HG02938 (cell line): ENCODE measurements around the gene ELFN1.
"Not testable (repeated sequence)": the region's sequence is repeated elsewhere in the genome, so short reads cannot be mapped to it uniquely, and the experiment has no call there.

ENCODE experiments used
- ATAC-seq: cut with Tn5 transposase; IDR thresholded peaks from one replicate; pipeline ENCODE4 v1.9.1; 2021; ENCODE audit warnings: mild to moderate bottlenecking, moderate library complexity; ENCODE audit not compliant: unreplicated experiment

Gene ELFN1

DNA sequence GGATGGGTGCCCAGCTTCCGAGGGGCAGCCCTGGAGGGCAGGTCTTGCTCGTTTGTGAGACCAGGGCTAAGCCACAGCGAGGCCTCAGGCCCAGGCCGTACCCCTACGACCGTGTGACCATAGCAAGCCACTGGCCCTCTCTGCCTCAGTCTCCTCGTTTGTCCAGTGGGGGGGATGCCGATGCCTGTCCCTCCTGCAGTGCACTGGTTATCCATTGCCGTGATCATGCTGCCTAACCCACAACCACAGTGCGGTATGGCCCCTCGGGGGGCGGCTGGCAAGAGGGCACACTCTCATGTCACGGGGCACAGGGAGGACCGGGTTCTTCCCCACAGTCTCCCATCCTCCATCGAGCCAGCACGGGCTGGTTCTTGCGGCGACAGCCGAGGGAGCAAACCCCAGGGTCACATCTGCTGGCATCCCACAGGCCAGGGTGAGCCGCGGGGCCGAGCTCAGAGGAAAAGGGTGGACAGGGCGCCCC is 80.5 kb downstream of the ELFN1 start:
- ATAC-seq = no peak

DNA sequence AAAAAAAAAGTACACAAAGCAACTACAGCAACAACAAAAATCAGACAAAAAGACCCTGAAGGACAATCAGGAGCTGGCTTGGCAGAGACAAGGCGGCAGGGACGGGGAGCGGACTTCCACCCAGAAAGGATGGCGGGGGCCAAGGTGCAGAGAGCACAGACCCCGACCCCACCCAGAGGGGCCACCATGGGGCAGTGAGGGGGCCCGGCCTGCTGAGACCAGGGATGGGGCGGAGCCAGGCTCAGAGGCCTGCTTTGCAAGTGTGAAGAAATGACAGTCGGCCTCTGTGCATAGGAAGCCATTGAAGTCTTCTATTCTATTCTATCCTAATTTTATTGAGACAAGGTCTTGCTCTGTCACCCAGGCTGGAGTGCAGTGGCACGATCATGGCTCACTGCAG is 82.0 kb downstream of the ELFN1 start:
- ATAC-seq = no peak

DNA sequence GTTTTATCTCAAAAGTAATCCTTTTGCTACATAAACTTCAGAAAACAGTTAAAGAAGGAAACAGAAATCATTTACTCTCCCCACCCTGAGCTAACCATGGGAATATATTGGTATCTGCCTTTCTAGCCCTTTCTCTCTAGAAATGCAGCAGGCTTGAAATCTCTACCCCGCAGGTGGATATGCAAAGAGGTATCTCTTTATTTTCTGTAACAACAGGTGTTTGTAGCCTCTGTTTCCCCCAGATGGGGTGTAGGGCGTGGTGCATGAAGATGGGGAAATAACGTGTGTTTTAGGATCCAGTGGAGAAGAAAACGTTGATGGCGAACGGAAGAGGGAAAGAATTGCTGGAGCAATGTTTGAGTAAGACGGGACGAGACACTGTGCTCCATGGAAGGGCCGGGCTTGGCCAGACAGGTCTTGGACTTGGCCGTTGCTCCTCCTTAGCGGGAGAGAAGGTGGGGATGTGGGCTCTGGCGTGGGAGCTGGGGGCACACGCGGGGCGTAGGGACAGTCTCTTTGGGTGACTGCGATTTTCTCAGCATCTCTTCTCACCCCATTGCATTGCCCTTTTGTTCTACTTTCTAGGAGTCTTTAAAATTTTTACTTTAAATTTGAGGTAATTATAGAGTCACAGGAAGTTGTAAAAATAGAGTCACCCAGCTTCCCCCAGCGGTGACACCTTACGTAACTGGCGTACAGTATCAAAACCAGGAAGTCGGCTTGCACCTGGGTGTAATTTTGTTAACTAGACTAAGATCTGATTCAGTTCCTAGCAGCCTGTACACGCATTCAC is 82.9 kb downstream of the ELFN1 start:
- no peak for ATAC-seq

DNA sequence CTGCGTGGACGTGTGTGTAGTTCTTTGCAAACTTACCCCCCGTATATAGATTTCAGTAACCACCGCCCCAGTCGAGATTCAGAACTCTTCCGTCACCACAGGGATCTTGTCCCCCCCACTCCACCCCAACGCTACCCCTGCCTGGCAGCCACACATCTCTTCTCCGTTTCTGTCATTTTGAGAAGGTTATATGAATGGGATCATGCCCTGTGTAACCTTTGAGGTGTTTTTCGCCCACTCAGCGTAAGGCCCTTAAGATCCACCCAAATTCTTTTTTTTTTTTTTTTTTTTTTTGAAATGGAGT is 83.4 kb downstream of the ELFN1 start:
- ATAC-seq = no peak

DNA sequence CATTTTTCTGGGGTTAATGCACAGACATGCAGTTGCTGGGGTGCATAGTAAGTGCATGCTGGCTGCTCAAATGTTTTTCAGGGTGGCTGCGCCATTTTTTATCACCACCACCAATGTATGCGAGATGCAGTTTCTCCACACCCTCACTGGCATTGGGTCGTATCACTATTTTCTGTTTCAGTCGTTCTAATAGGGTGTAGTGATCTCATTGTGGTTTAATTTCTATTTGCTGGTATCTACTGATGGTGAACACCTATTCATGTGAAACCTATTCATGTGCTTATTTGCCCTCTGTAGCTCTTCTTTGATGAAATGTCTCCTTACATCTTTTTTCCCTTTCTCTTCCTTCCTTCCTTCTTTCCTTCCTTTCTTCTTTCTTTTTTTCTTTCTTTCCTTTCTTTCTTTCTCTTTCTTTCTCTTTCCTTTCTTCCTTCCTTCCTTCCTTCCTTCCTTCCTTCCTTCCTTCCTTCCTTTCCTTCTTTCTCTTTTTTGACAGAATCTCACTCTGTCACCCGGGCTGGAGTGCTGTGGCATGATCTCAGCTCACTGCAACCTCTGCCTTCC is 84.3 kb downstream of the ELFN1 start:
- ATAC-seq = no peak

DNA sequence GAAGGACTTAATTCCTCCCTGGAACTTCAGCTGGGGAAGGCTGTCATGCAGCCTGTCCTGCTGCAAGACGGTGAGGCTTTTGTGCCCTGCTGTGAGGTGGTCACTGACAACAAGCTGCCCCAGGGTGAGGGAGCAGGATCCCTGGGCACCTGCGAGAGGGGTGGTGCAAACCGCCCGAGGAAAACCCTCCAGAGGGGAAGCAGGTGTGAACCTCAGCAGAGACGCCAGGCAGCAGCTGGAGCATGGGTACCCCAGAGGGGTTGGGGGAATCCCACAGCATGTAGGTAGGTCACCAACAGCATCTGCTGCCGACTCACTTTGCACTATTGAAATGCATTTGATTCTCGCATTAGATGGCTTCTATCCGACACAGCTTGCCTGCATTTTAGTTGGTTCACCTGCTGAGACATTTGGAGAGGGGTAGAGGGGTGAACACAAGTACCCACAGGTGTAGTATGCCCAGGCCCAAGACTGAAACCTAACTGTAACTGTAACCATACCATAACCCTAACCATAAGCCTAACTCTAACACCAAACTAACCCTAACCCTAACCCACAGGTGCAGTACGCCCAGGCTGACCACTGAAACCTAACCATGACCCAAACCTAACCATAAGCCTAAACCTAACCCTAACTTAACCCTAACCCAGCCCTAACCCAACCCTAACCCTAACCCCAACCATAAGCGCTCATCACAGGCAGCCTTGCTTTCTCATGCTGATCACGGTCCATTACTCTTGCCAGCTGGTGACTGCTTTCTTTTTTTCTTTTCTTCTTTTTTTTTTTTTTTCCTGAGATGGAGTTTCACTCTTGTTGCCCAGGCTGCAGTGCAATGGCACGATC is 85.9 kb downstream of the ELFN1 start:
- no peak for ATAC-seq

DNA sequence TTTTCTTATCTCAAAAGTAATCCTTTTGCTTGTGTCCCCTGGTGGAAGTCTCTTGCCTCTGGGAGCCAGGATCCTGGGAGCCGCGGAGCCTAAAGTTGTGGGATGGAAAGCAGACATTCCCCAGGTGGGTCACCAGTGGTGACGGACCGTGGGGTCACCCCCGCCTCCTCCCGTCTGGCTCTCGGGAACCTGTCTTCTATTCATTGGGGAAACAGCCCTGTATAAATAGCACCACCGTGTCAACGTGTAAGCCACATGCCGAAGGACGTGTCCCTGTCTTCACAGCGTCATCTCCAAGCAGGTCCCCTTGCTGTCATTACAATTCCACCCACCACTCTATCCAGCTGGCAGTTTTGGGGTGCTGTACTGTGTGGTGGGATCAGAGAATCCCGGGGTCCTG is 87.5 kb downstream of the ELFN1 start:
- no peak for ATAC-seq

DNA sequence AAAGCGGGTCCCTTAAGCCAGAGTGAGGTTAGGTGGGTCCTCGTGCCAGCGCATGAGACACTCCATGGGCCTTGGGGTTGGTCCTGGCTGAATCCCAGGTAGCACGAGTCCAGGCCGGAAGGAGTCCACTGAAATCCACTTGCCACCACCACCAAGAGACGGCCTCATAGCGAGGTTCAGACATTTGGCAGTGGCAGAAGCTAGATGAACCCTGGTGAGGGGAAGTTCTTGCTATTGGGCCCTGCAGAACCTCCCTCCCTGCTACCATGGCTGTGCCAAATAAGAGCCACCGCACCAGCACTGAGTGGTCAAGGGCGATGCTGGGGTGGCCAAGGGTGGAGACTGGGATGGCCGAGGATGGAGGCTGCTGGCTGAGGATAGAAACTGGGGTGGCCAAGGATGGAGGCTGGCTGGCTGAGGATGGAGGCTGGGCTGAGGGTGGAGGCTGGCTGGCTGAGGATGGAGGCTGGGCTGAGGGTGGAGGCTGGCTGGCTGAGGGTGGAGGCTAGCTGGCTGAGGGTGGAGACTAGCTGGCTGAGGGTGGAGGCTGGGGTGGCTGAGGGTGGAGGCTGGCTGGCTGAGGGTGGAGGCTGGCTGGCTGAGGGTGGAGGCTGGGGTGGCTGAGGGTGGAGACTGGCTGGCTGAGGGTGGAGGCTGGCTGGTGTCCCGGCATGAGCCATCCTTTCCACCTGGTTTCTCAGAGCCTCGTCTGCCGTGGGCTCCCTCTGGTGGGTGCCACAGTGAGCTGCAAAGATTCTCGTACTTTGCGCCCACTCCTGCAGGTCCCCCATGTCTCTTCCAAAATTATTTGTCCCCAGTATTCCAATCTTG is 88.2 kb downstream of the ELFN1 start:
- ATAC-seq = no peak

DNA sequence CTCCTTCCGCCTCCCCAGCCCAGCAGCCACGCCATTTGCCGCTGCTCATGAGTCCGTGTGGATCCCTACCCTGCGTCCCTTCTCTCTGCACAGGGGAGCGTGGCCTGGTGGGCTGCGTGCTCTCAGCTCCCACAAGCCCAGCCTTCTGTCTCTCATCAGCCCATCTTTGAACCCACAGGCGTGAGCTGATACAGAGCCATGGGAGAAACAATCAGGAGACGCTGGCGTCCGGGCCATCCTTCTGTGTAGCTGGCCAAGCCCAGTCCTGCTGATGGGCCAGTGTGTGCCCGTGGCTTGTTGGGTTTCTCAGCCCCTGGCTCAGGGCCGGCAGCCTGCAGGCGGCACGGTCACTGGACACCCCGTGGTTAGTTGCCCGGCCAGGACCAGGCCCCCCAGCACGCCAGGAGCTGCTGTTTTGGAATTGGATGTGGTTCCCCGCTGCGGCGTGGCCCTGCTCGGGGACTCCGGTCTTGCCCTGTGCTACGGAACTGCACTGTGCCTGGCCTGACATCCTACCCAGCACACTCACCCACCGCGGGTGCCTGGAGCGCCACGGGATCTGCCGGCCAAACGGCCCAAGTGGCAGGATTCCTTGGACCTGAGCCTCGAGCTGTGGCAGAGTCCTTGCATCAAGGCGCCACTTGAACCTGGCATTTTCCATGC is 88.9 kb downstream of the ELFN1 start:
- no peak for ATAC-seq

DNA sequence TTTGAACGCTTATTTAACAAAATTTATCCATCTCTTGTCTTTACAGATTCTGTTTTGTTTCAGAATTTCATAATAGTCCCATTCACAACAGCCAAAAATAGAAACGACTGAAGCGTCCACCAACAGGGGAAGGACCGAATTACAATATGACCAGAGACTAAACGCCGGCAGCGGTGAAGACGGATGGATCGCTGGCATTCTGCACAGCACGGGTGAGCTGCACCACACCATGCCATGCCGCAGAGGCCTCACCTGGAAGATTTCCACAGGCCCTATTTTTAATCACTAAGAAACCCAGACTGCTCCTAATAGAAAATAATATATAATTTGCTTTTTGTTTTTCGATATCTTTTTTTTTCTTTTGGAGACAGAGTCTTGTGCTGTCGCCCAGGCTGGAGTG is 91.0 kb downstream of the ELFN1 start:
- no peak for ATAC-seq

DNA sequence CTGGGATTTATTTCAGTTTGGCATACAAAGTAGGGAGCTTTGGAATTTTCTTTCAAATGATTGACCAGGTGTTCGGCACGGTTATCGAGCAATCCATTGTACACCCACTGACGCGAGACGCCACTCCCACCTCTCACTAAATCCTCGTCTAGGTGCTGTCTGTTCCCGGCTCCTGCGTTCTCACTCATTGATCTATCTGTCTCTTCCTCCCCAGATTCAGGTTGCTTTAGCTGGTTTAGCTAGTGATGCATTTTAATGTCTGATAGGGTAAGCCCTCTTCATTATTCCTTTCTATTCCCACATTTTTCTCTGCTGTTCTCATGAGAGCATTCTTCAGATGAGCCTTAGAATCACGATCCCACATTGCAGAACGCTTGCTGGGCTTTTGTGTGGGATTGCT is 91.7 kb downstream of the ELFN1 start:
- ATAC-seq = no peak

DNA sequence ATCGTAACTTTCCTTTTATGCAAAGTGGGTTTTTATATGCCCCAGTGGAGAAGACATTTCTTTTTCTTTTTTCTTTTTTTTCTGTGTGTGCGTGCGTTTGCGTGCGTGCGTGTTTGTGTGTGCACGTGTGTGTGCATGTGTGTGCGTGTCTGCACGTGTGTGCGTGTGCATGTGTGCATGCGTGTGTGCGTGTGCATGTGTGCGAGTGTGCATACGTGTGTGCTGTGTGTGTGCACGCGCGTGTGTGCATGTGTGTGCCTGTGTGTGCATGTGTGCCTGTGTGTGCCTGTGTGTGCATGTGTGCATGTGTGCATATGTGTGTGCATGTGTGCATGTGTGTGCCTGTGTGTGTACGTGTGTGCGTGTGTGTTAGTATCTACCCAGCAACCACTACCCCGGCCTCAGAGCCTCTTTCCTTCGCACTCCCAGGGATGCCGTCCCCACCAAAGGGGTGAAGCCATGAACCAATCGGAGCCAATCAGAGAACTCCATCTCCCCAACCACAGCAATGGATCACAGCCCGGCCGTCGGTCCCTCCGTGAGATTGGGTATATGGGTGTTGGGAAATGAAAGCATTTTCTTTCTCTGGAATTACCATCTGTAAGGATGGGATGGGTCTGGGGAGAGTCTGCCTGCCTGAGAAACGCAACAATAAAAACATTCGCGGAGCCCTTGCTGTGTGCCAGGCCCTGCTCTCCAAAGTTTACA is 92.3 kb downstream of the ELFN1 start:
- no peak for ATAC-seq

DNA sequence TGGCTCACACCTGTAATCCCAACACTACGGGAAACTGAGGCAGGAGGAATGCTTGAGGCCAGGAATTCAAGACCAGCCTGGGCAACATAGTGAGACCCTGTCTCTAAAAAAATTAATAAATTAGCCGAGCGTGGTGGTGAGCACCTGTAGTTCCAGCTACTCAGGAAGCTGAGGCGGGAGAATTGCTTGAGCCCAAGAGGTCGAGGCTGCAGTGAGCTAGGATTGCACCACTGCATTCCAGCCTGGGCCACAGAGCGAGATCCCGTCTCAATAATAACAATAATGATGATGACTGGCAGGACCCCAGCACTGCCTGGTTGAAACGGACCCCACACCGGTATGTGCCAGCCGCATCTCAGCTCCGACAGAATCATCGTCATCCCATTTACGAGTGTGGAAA is 93.0 kb downstream of the ELFN1 start:
- no peak for ATAC-seq

DNA sequence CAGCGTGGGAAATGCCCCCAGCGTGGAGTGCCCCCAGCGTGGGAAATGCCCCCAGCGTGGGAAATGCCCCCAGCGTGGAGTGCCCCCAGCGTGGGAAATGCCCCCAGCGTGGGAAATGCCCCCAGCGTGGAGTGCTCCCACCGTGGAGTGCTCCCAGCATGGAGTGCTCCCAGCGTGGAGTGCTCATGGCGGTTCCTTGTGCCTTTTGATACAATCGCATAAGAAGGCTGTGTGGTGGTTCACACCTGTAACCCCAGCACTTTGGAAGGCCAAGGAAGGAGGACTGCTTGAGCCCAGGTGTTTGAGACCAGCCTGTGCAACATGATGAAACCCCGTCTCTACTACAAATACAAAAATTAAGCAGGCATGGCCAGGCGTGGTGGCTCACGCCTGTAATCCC is 93.8 kb downstream of the ELFN1 start:
- not testable (repeated sequence) for ATAC-seq

DNA sequence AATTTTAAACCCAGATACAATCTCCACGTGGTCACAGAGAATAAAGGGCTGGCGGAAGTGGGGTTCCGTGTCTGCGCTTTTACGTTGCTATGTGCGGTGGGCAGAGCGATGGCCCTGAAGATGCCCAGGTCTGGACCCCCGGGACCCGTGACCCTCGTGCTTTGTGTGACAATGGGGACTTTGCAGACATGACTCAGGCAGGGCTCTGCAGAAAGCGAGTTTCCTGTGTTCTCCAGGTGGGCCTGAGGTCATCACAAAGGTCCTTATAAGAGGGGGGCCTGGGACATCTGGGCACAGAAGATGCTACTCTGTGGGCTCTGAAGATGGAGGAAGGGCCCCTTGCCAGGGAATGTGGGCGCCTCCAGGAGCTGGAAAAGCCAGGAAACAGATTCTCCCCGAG is 95.3 kb downstream of the ELFN1 start:
- ATAC-seq = no peak

DNA sequence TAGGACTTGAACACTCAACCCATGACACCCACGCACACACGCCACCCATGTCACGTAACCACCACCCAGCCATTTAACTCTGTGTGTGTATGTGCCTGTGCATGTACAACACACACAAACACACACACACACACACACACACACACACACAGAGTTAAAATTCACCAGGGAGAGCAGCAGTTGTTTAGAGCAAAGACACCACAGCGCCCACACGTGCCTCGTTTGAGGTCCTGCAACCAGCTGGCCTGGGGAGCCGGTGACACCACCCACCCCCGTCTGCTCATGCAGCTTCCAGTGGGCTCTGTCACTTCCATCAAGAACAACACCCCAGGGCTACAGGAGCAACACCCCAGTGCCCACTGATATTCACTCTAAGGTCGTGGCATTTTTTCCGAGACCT is 97.4 kb downstream of the ELFN1 start:
- no peak for ATAC-seq

DNA sequence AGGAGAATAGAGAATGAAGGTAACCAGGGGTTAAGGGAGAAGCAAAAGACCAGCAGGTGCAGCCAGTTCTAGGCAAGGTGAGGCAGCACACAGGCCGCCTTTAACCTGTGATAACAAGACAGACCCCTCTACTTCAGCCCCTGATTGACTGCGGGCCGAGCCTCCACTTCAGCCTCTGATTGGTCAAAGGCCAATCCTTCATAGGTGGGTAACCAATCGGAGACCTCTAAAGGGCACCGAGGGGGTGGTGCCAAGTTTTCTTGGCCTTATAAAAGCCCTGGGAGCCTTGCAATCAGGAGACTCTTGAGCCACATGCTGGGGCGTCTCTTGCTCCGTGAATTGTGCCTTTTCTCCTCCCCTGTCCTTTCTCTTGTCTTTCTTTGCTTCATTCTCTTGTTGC is 98.8 kb downstream of the ELFN1 start:
- ATAC-seq = no peak

DNA sequence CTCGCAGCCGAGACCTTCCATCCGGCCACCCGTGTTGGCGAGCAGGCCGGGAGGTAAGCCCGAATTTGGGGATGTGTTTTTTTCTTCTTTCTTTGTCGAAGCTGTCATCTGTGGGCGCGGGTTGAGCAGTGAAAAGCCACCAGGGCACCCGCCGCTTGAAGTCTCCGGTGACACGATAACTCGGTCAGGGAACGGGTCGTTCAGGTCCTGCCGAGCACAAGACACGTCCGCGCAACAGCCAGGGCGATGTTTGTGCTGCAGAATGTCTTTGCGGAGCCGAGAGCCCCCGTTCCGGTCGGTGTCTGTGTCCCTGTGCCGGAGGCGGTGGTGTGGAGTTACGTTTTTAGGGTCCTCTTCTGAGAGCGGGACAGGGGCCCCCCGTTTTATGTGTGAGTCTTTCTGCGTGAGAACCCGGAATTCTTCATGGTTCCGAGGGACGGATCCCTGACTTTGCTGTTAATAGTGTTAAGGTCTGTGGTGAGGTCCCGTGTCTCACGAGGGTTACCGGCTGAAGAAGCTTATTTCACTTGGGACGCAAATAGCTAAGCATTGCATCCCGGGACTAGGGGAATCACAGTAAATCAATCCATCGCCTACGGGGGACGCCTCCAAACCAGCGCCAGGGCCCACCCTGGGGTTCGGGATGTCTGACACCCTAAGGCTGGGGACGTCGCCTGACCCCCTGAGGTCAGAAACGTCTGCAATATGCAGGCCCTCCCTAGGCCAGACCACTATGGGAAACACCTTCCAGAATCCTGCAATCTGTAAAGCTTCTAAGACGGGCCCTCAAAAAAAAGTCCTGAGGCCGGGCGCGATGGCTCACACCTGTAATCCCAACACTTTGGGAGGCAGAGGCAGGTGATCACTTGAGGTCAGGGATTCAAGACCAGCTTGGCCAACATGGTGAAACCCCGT is 99.5 kb downstream of the ELFN1 start:
- ATAC-seq = no peak

DNA sequence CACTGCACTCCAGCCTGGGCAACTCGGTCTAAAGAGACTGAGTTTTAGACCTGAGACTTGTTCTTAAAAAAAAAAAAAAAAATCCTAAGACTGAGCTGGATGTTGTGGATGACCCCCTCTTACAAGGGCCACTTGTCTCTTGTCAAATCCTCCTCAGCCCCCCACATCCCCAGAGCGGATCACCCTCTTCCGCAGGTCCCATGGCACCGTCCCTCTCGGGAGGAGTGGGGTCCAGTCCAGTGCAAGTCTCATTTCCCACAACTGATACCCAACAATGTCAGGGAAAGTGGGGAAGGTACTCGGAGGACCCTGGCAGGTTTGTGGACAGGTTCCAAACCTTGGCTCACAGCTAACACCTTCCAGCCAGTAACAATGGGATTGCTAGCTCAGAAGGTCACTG is 100.3 kb downstream of the ELFN1 start:
- no peak for ATAC-seq
